GM20000 (cell line): ENCODE data around the gene ZNF14.
"Not testable (repeated sequence)": the region's sequence is repeated elsewhere in the genome, so short reads cannot be mapped to it uniquely, and the experiment has no call there.

ENCODE experiments used
- DNase-seq: peaks from one replicate; pipeline ENCODE4 v3.0.0; 2012; ENCODE audit warnings: low spot score
- CTCF ChIP-seq: IDR thresholded peaks from 2 replicates; pipeline ENCODE4 v1.5.1; 2012; ENCODE audit warnings: mild to moderate bottlenecking, control low read depth; ENCODE audit errors: extremely low read depth, missing control alignments

ZNF14 gene

DNA sequence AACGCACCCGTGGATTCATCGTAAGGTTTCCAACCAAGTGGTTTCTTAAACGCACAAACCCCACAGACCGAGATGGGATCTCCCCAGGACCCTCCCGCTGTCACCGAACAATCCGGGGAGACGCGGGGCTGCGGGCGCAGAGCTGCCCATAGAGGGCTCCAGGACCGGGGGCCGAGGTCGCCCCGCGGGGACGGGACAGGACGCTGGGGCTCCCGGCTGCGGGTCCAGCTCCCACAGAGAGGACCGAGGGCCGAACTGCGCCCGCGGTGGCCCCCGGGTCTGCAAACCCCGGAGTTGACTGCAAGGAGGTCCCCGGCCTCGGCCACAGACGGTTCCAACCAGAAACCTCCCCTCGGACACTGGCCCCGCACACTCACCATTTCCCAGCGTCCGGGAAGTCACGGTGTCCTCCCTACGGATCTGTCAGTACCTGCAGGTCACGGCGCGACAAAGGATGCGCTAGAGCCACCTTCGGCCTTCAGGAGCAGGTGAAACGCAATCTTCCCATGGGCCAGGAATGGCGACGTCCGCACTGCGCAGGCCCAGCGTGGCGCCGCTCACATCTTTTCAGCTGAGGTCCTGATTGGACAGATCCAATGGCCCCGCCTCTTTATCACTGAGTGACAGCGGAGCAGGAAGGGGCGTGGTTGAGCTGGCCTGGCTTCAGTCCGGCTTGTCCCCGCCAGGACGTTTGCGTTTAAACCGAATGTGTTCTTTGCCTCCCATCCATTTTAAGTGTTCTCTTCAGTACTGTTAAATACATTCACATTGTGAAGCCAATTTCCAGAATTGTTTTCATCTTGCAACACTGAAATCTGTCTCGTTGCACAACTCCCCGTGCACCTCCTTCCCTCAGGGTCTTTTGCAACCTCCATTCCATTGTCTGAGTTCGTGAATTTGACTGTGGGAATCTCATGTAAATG is at the start of gene ZNF14:
Gene ZNF14 (minus strand): TSS at position 534 of the 923 bp plus-strand sequence. CDS start 154 bp downstream, at position 380.
- peak; percentile 98 for DNase-seq
- TF ChIP-seq CTCF = no peak

- DNase-seq = not testable (repeated sequence)
Measured at GRCh38 chr19:19781791-19782190, 48.9 kb upstream of the ZNF14 start.

DNA sequence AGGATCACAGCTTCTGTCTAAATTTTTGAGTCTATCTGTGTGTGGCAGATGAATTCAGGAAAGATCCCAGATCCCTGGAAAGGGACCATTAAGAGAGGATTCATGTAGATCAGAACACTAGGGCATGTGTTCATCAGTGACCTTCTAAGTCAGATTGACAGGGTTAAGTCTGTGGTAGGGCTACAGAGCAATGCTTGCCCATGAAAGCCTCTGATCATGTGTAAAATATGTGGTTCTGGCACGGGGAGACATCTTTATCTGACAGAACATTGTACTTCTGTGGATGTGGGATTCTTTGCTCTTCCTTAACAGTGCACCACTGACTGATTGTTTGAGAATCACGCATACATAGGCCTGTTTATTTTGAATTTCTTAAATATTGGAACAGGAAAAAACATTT is 45.8 kb upstream of the ZNF14 start:
- no peak for DNase-seq
- no peak for TF ChIP-seq CTCF

GRCh38 chr19:19777692-19778091 is 44.8 kb upstream of the ZNF14 start:
- DNase-seq = no peak

DNA sequence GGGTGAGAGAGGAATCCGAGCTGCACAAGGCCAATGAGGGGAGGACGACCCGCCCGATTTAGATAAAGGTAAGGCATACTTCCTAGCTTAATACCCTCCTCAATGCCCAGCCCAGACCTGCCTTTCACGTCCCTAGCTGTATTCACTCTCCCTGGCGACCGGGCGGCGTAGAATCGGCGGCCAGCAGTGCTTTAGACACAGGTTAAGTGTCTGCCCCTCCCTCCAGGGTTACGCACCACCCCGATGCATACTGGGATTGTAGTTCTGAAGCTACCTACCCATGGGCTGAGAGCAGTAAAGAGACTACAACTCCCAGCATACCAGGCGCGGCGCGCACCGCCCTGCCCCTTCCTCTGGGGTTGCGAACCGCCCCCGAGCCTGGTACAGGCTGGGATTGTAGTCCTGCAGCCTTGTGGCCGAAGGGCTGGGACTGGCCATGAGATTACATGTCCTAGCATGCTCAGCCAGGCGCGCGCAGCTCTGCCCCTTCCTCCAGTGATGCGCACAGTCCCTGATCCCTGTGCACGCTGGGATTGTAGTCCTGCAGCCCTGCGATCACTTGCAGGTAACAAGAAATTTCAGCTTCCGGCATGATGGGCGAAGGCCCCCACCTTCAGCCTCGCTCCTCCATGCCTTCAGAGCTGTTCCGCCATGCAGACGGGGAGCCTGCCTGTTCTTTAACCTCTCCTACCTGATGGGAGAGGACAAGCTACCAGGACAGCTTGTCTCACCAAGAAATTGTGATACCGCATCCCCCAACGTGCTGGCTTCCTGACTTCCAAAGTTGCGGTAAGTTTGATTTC is 43.5 kb upstream of the ZNF14 start:
- TF ChIP-seq CTCF = no peak
- peak; percentile 91 for DNase-seq

More at GRCh38 chr19:19777692-19778091, 44.8 kb upstream of the ZNF14 start:
- no peak for TF ChIP-seq CTCF

GRCh38 chr19:19775891-19776205 is 42.9 kb upstream of the ZNF14 start:
- TF ChIP-seq CTCF = no peak
- no peak for DNase-seq

- no peak for DNase-seq
- TF ChIP-seq CTCF = no peak
Measured at GRCh38 chr19:19774354-19775033, 41.6 kb upstream of the ZNF14 start.

DNA sequence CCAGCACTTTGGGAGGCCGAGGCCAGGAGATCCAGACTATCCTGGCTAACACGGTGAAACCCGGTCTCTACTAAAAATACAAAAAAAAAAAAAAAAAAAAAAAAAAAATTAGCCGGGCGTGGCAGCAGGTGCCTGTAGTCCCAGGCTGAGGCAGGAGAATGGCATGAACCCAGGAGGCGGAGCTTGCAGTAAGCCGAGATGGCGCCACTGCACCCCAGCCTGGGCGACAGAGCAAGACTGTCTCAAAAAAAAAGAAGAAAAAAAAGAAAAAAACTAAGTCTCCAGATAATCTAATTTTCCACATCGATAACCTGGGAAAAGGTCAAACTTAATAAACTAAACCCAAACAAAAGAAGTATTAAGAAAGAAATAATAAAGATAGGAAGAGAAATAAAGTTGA is 39.1 kb upstream of the ZNF14 start:
- not testable (repeated sequence) for DNase-seq

- DNase-seq = not testable (repeated sequence)
Measured at GRCh38 chr19:19769971-19770370, 37.1 kb upstream of the ZNF14 start.
